T-helper 17 cell (primary cell): Measurements from ENCODE around the gene SEPHS1. TPM values are rescaled to one million over a fixed set of nuclear protein-coding genes. Genes with fewer than 3 reads are reported as not detected.
"Not testable (repeated sequence)": the region's sequence is repeated elsewhere in the genome, so short reads cannot be mapped to it uniquely, and the experiment has no call there.

Experiments
- ATAC-seq: fragments of 150-1000 bp; cut with Tn5 transposase; 2 replicates; pipeline ENCODE4 v1.10.0; 2021; ENCODE audit warnings: mild to moderate bottlenecking, moderate library complexity
- DNase-seq, 3 donors: peaks; one replicate each; pipeline versions ENCODE4 v3.0.0 to v3.0.0-alpha.2; 2020 to 2021
- H3K9me3 ChIP-seq: one replicate; pipeline ENCODE4 v1.7.0; 2013; ENCODE audit warnings: low read length, mild to moderate bottlenecking; ENCODE audit not compliant: control insufficient read depth, poor library complexity, severe bottlenecking
- H3K27ac Mint-ChIP-seq: one replicate; pipeline ENCODE4 v1.8.0; 2022; ENCODE audit warnings: mild to moderate bottlenecking, moderate library complexity, mixed read lengths
- H3K27me3 Mint-ChIP-seq: one replicate; pipeline ENCODE4 v1.8.0; 2022; ENCODE audit warnings: mixed read lengths
- H3K36me3 Mint-ChIP-seq: one replicate; pipeline ENCODE4 v1.8.0; 2022; ENCODE audit warnings: low read depth, mixed read lengths
- H3K4me1 Mint-ChIP-seq: one replicate; pipeline ENCODE4 v1.8.0; 2022; ENCODE audit warnings: mild to moderate bottlenecking, mixed read lengths
- H3K4me3 Mint-ChIP-seq: one replicate; pipeline ENCODE4 v1.8.0; 2022; ENCODE audit warnings: mild to moderate bottlenecking, moderate library complexity, mixed read lengths
- total RNA-seq, 4 donors: library from RNA in 2 of 4; stranded (reverse) in 2 of 4; gene quantifications; one replicate each; pipeline ENCODE4 v1.2.3 and lab custom pipeline; 2022 to 2026

SEPHS1 gene
- total RNA-seq, 2 donors from 2014 or later: 18.9 to 20.2 TPM

DNA sequence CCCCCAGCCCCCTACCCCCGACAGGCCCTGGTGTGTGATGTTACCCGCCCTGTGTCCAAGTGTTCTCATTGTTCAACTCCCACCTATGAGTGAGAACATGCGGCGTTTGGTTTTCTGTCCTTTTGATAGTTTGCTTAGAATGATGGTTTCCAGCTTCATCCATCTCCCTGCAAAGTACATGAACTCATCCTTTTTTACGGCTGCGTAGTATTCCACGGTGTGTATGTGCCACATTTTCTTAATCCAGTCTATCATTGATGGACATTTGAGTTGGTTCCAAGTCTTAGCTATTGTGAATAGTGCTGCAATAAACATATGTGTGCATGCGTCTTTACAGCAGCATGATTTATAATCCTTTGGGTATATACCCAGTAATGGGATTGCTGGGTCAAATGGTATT is 17.1 kb downstream of the SEPHS1 start:
- ATAC-seq, H3K4me3 Mint-ChIP-seq, DNase-seq, H3K4me1 Mint-ChIP-seq, H3K36me3 Mint-ChIP-seq, H3K27me3 Mint-ChIP-seq, H3K9me3 ChIP-seq, H3K27ac Mint-ChIP-seq: not testable (repeated sequence)

DNA sequence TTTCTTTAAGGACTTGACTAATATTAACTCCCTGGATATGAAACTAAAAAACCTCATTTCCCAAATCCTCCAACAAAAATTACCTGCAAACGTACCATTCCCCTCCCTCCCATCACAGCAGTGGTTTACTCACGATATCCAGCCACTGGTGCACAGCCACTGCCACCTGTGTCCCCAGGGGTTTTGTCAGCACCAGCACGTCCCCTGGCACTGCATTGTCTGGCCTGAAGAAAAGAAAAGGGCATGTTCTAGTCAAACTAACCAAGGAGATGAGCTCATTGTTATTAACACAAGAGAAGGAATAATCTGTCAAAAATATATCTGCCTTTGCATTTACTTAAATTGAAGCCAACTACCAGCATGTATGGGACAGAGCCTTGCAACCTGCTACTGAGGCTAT is 18.5 kb downstream of the SEPHS1 start:
- no peaks in the 10 kb centered on the region for H3K27me3 Mint-ChIP-seq
- peaks cover 3% of the 10 kb centered on the region for H3K36me3 Mint-ChIP-seq
- H3K4me1 Mint-ChIP-seq: no peaks in the 10 kb centered on the region
- DNase-seq (no peak), ATAC-seq (no peak)
- peak overlapping the region; percentile 60 for H3K27ac Mint-ChIP-seq
- H3K4me3 Mint-ChIP-seq: no peak overlapping the region
- H3K9me3 ChIP-seq: no peaks in the 10 kb centered on the region

- no peak for DNase-seq
These were observed 19.5 kb downstream of the SEPHS1 start for GRCh38 chr10:13328613-13329012.

DNA sequence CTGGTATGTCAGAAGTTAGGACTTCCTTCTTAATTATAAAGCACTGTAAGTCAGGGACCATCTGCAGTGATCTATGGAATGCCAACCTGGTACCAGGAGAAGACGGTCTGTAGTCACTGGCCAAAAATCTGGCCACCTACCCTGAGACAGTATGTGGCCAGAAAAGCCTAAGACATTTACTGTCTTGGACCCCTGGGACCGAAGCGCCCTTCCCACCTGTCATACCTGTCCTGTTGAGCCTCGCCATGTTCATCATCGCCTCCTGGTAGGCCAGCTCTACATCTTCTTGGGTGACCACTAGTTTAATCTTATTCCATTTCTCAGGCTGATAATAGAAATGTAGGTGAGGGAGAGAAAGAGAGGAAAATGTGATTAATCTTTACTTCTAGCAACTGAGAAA is 20.0 kb downstream of the SEPHS1 start:
- H3K9me3 ChIP-seq: no peaks in the 10 kb centered on the region
- peak overlapping the region; percentile 25 for H3K4me3 Mint-ChIP-seq
- DNase-seq: no peak
- H3K36me3 Mint-ChIP-seq: peaks cover 6% of the 10 kb centered on the region
- H3K27me3 Mint-ChIP-seq: no peaks in the 10 kb centered on the region
- no peak for ATAC-seq
- H3K4me1 Mint-ChIP-seq: peaks cover 2% of the 10 kb centered on the region
- H3K27ac Mint-ChIP-seq: peak overlapping the region; percentile 63

More at GRCh38 chr10:13328613-13329012, 19.5 kb downstream of the SEPHS1 start:
- H3K36me3 Mint-ChIP-seq: peaks cover 6% of the 10 kb centered on the region
- no peaks in the 10 kb centered on the region for H3K27me3 Mint-ChIP-seq
- H3K9me3 ChIP-seq: no peaks in the 10 kb centered on the region
- H3K27ac Mint-ChIP-seq: peak overlapping the region; percentile 63
- ATAC-seq: no peak
- peaks cover 2% of the 10 kb centered on the region for H3K4me1 Mint-ChIP-seq
- H3K4me3 Mint-ChIP-seq: no peak overlapping the region

DNA sequence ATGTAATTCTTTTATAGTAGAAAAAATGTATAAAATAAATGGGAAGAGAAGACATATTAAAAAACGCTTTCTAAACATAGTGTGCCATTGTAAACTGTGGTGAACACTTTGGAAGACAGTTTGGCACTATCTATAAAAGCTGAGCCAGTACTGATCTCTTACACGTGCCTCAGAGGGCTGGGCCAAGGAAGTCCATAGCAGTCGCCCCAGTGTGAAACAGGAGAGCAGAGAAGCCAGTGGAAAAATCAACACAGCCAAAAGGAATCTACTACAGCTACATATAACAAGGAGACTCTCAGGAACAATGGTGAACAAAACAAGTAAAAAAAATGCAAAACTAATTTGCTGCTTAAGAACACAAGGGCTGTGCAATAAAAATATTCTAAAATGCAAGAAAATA is 20.6 kb downstream of the SEPHS1 start:
- DNase-seq: no peak
- no peak overlapping the region for H3K4me3 Mint-ChIP-seq
- H3K9me3 ChIP-seq: no peaks in the 10 kb centered on the region
- no peak overlapping the region for H3K27ac Mint-ChIP-seq
- H3K4me1 Mint-ChIP-seq: peaks cover 2% of the 10 kb centered on the region
- H3K27me3 Mint-ChIP-seq: no peaks in the 10 kb centered on the region
- H3K36me3 Mint-ChIP-seq: peaks cover 6% of the 10 kb centered on the region
- no peak for ATAC-seq

DNA sequence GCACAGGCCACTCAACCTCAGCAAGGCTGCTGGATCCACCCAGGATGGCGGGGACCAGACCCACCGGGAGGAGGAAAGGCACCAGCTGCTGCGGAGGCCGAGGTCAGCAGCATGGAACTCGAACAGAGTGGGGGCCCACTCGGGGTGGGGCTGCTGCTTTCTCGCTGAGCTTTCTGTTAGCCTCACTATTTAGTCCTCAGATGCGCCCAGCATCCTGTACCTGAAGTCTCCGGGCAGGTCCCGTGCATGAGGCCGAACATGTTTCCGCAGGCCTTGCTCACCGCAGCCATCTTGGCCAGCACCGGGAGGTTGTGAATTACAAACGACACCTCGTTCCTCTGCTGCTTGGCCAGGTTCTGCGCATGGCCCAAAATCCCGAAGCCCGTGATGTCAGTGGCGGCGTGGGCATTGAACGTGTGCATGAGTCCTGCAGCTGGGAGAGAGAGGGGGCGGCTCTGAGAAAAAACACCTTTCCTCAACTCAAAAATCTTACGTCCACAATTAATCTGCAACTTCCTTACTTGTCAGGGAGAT is 25.4 kb downstream of the SEPHS1 start:
- ATAC-seq (no peak), DNase-seq (no peak)
- H3K9me3 ChIP-seq: no peaks in the 10 kb centered on the region
- Mint-ChIP-seq H3K27me3 (no peaks in the 10 kb centered on the region), H3K4me3 (no peak overlapping the region), H3K36me3 (peaks cover 5% of the 10 kb centered on the region), H3K27ac (no peak overlapping the region), H3K4me1 (peaks cover 2% of the 10 kb centered on the region)

- Mint-ChIP-seq H3K4me3 (peak overlapping the region; percentile 36), H3K27me3 (no peaks in the 10 kb centered on the region), H3K36me3 (peaks cover 5% of the 10 kb centered on the region), H3K4me1 (peaks cover 2% of the 10 kb centered on the region), H3K27ac (no peak overlapping the region)
- no peak for ATAC-seq
- DNase-seq: no peak
- H3K9me3 ChIP-seq: no peaks in the 10 kb centered on the region
These were observed 26.5 kb downstream of the SEPHS1 start for GRCh38 chr10:13321576-13321975.

DNA sequence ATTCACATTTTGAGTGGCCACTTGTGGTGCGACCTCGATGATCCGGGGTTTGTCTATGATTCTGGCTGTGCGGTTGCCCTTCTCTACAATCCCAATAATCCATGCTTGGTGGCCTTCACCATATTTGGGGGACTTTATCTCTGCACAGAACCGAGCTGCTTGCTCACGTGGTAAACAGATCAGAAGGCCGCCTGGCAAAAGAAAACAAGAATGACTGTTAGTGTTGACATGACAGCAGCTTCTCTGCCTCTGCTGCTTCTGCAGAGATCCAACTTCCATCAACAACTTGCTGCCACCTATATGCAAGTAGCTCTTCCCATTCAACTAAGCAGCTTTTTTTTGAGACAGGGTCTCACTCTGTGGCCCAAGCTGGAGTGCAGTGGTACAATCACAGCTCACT is 28.9 kb downstream of the SEPHS1 start:
- no peak for ATAC-seq
- H3K9me3 ChIP-seq: no peaks in the 10 kb centered on the region
- peaks cover 4% of the 10 kb centered on the region for H3K4me1 Mint-ChIP-seq
- no peak overlapping the region for H3K4me3 Mint-ChIP-seq
- no peak for DNase-seq
- no peaks in the 10 kb centered on the region for H3K27me3 Mint-ChIP-seq
- H3K27ac Mint-ChIP-seq: no peak overlapping the region
- peaks cover 5% of the 10 kb centered on the region for H3K36me3 Mint-ChIP-seq

- no peaks in the 10 kb centered on the region for H3K9me3 ChIP-seq
- Mint-ChIP-seq H3K27ac (no peak overlapping the region), H3K4me3 (no peak overlapping the region), H3K4me1 (peaks cover 3% of the 10 kb centered on the region), H3K27me3 (no peaks in the 10 kb centered on the region), H3K36me3 (peaks cover 3% of the 10 kb centered on the region)
- ATAC-seq: no peak
- DNase-seq: no peak
These were observed 30.6 kb downstream of the SEPHS1 start for GRCh38 chr10:13317474-13317873.

GRCh38 chr10:13316635-13317311 is 31.3 kb downstream of the SEPHS1 start:
- no peaks in the 10 kb centered on the region for H3K9me3 ChIP-seq
- Mint-ChIP-seq H3K36me3 (peaks cover 3% of the 10 kb centered on the region), H3K27ac (no peak overlapping the region), H3K4me3 (no peak overlapping the region), H3K4me1 (peaks cover 3% of the 10 kb centered on the region), H3K27me3 (no peaks in the 10 kb centered on the region)
- ATAC-seq (no peak), DNase-seq (no peak)

DNA sequence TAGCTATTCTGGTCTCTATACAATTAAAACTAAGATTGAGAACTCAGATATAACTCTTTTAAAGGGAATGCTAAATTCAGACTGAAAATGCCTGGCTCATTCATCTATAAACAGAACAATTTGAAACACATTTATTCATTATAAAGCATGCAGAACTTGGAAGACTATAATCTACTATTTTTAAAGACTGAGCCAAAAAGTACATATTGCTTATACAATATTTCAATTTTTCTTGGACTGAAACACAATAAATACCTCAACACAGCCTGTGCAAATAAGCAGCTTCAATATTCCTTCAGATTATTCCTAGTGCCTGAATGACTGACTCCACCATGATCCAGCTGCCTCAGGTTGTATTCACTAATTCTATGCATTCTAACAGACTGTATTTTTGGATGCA is 32.7 kb downstream of the SEPHS1 start:
- H3K27ac Mint-ChIP-seq: no peak overlapping the region

GRCh38 chr10:13311177-13311575 is 36.9 kb downstream of the SEPHS1 start:
- no peak overlapping the region for H3K4me3 Mint-ChIP-seq
- no peak overlapping the region for H3K27ac Mint-ChIP-seq
- no peak for ATAC-seq
- H3K27me3 Mint-ChIP-seq: no peaks in the 10 kb centered on the region
- H3K4me1 Mint-ChIP-seq: peaks cover 3% of the 10 kb centered on the region
- no peaks in the 10 kb centered on the region for H3K36me3 Mint-ChIP-seq
- DNase-seq: no peak
- H3K9me3 ChIP-seq: no peaks in the 10 kb centered on the region

More for the DNA sequence above, 32.7 kb downstream of the SEPHS1 start:
- Mint-ChIP-seq H3K27me3 (no peaks in the 10 kb centered on the region), H3K36me3 (no peaks in the 10 kb centered on the region), H3K4me3 (no peak overlapping the region), H3K4me1 (peaks cover 3% of the 10 kb centered on the region)
- DNase-seq (no peak), ATAC-seq (no peak)
- no peaks in the 10 kb centered on the region for H3K9me3 ChIP-seq

DNA sequence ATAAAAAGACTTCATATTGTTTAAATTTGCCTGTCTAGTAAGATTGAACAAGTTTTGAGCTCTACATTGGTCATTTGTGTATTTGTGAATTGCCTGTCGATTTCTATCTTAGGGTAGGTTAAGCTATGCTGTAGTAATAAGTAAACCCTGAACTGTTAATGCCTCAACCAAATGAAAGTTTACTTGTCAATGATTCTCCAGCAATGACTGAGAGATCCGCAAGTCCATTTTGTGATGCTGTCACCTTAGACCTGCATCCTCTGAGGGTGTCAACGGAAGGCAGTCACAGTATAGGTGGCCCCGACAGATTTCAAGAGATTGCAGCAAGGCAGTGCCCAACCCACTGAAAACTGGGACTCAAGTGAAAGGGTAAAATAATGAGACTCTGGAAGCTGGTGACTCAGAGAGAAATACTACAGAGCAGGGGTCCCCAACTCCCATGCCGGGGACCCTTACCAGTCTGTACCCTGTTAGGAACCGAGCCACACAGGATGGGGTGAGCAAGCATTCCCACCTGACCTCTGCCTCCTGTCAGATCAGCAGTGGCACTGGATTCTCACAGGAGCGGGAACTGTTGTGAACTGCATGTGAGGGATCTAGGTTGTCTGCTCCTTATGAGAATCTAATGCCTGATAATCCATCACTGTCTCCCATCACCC is 37.4 kb downstream of the SEPHS1 start:
- Mint-ChIP-seq H3K4me3 (no peak overlapping the region), H3K27ac (no peak overlapping the region)
- no peak for ATAC-seq

GRCh38 chr10:13309792-13310191 is 38.3 kb downstream of the SEPHS1 start:
- H3K27ac Mint-ChIP-seq: no peak overlapping the region
- DNase-seq: no peak
- H3K4me1 Mint-ChIP-seq: no peaks in the 10 kb centered on the region
- ATAC-seq: no peak
- H3K27me3 Mint-ChIP-seq: no peaks in the 10 kb centered on the region
- H3K9me3 ChIP-seq: no peaks in the 10 kb centered on the region
- H3K4me3 Mint-ChIP-seq: no peak overlapping the region
- H3K36me3 Mint-ChIP-seq: peaks cover 3% of the 10 kb centered on the region

More for the DNA sequence above, 37.4 kb downstream of the SEPHS1 start:
- peaks cover 3% of the 10 kb centered on the region for H3K36me3 Mint-ChIP-seq
- no peaks in the 10 kb centered on the region for H3K4me1 Mint-ChIP-seq
- no peak for DNase-seq
- no peaks in the 10 kb centered on the region for H3K9me3 ChIP-seq
- H3K27me3 Mint-ChIP-seq: no peaks in the 10 kb centered on the region
